ENCODE results near the gene NEK3. TPM values are rescaled to one million over a fixed set of nuclear protein-coding genes. Genes with fewer than 3 reads are reported as not detected.

Gene NEK3
- total and polyA plus RNA-seq, 3 experiments from 2014 or later: 1.2 to 2.7 (median 1.5) TPM

DNA sequence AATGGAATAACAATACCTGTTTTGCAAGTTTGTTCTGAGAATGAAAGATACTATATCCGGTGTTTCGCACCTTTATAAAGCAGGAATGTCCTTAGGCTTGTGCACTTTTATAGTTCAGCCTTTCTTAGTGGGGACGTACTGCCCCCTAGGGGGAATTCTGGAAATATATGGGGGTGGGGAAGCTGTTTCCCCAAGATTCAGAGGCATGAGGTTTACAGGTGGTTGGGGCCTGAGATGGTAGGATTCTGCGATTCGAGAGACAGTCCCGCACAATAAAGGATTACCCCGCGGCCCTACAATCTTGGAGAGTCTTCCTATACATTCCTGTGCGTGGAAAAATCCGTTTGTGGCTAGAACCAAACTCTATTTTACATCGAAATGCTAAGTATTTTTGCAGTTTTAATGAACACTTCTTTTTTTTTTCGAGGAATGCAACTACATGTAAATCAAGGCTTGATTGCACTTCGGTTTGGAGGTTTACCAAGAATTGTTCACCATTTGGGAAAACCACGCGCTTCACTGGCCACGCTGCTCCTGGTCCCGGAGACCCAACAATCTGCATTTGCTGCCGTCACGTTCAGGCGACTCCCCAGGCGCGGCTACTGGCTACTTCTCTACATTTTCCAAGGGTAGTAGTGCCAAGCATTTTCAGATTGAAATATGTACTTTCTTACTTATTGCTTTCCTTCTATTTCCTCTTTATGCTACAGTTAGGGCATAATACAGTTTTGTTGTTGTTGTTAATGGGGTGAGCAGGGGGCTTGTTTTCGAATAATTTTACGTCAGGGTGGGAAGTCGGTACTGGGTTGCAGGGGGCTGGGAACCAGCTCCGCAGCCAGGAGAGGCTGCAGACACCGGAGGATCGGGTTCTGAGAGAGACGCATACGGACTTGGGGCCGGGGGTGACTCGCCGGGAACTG is 31.4 kb downstream of the NEK3 start:
- H3K4me1 Mint-ChIP-seq: peaks cover 11 to 17% (median 13%) of the 10 kb centered on the region in 3 donors
- Histone ChIP-seq H3K4me1 (ENCODE audit: insufficient read depth, low read length) (peaks cover 18% of the 10 kb centered on the region), H3K27ac (ENCODE audit: low read depth, low read length) (no peak overlapping the region), H3K27me3 (ENCODE audit: insufficient read depth, low read length, poor library complexity, severe bottlenecking) (no peaks in the 10 kb centered on the region), H3K36me3 (ENCODE audit: insufficient read depth, low read length) (no peaks in the 10 kb centered on the region), H3K9me3 (ENCODE audit: low read length) (no peaks in the 10 kb centered on the region), H3K4me3 (ENCODE audit: low read length) (peak overlapping the region; percentile 48)
- H3K4me3 Mint-ChIP-seq: peak overlapping the region; percentile 78 to 90 (median 84)
- peak overlapping the region in 5 of 8 donors; percentile 1 to 35 (median 18) for H3K27ac Mint-ChIP-seq
- peaks cover 11 to 21% of the 10 kb centered on the region in 2 donors for H3K27me3 Mint-ChIP-seq
- CTCF ChIA-PET: interaction anchor here (0.7 to 3.1 kb wide), 17 partner anchors 7 to 332 kb away, joined by 3 to 21 read pairs (median 4); partner anchors contain the start of genes NEK3 and TMEM272
- peaks cover 0 to 5% (median 5%) of the 10 kb centered on the region in 3 donors for H3K36me3 Mint-ChIP-seq
- DNase-seq: peak; percentile 10 to 62 (median 37)
- POLR2A ChIA-PET: no interaction called here
- no peaks in the 10 kb centered on the region for H3K9me3 Mint-ChIP-seq

DNA sequence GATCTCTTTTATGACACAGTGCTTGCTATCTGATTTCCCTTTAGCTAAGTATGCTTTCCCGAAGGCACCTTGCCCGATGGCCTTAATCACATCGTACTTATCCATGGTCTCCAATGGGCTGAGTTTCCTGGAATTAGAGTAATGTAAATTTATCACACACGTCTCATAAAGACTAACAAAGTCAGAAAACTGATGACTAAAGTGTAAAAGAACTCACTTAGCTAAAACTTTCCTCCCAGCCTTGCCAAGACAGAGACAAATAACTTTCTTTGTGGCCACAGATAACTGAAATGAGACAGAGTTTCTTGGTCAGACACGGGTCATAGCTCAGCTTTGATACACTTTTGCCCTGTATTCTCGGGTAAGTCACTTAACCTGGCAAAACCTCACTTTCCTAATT is 32.0 kb downstream of the NEK3 start:
- no peak for DNase-seq
- peaks cover 11 to 21% of the 10 kb centered on the region in 2 donors for H3K27me3 Mint-ChIP-seq
- POLR2A ChIA-PET: no interaction called here
- H3K4me3 ChIP-seq (ENCODE audit: low read length): no peak overlapping the region
- H3K9me3 ChIP-seq (ENCODE audit: low read length): no peaks in the 10 kb centered on the region
- peak overlapping the region in 2 of 7 donors; percentile 27 to 90 for H3K4me3 Mint-ChIP-seq
- H3K4me1 Mint-ChIP-seq: peaks cover 11 to 17% (median 13%) of the 10 kb centered on the region in 3 donors
- H3K27ac Mint-ChIP-seq: peak overlapping the region in 1 of 8 donors; percentile 35
- no peaks in the 10 kb centered on the region for H3K36me3 ChIP-seq (ENCODE audit: insufficient read depth, low read length)
- no peak overlapping the region for H3K27ac ChIP-seq (ENCODE audit: low read depth, low read length)
- no peaks in the 10 kb centered on the region for H3K9me3 Mint-ChIP-seq
- H3K4me1 ChIP-seq (ENCODE audit: insufficient read depth, low read length): peaks cover 18% of the 10 kb centered on the region
- H3K27me3 ChIP-seq (ENCODE audit: insufficient read depth, low read length, poor library complexity, severe bottlenecking): no peaks in the 10 kb centered on the region
- CTCF ChIA-PET: interaction anchor here (0.7 to 3.1 kb wide), 15 partner anchors 8 to 331 kb away, joined by 3 to 21 read pairs (median 4); partner anchors contain the start of genes NEK3 and TMEM272
- peaks cover 0 to 2% (median 1%) of the 10 kb centered on the region in 3 donors for H3K36me3 Mint-ChIP-seq

DNA sequence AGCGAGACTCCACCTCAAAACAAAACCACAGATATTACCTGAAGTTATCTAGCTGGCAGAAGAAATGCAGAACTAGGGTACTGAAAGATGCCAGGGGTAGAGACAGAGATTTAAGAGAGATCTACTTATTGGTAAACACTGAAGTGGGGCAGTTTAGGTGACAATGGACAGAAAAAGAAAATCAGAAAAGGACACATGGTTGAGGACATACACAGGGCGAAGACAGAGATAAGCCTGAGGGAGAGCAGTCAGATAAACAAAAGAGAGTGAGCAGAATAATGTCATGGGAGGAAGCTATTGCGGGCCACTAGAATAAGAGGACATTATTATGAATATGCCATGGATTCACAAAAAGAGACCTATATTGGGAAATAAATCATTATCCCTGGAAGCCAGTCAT is 33.9 kb downstream of the NEK3 start:
- H3K27ac Mint-ChIP-seq: no peak overlapping the region
- DNase-seq: no peak
- no peak overlapping the region for H3K4me3 Mint-ChIP-seq
- POLR2A ChIA-PET: no interaction called here
- H3K27me3 Mint-ChIP-seq: peaks cover 11 to 25% of the 10 kb centered on the region in 2 donors
- Histone ChIP-seq H3K36me3 (ENCODE audit: insufficient read depth, low read length) (no peaks in the 10 kb centered on the region), H3K9me3 (ENCODE audit: low read length) (no peaks in the 10 kb centered on the region), H3K27me3 (ENCODE audit: insufficient read depth, low read length, poor library complexity, severe bottlenecking) (no peaks in the 10 kb centered on the region), H3K27ac (ENCODE audit: low read depth, low read length) (no peak overlapping the region), H3K4me3 (ENCODE audit: low read length) (no peak overlapping the region), H3K4me1 (ENCODE audit: insufficient read depth, low read length) (peaks cover 18% of the 10 kb centered on the region)
- H3K36me3 Mint-ChIP-seq: no peaks in the 10 kb centered on the region
- CTCF ChIA-PET: interaction anchor here (0.8 kb wide), 1 partner anchor 1000 kb away, joined by 3 read pairs; no protein-coding TSS in a partner anchor
- peaks cover 11 to 17% (median 13%) of the 10 kb centered on the region in 3 donors for H3K4me1 Mint-ChIP-seq
- H3K9me3 Mint-ChIP-seq: no peaks in the 10 kb centered on the region

DNA sequence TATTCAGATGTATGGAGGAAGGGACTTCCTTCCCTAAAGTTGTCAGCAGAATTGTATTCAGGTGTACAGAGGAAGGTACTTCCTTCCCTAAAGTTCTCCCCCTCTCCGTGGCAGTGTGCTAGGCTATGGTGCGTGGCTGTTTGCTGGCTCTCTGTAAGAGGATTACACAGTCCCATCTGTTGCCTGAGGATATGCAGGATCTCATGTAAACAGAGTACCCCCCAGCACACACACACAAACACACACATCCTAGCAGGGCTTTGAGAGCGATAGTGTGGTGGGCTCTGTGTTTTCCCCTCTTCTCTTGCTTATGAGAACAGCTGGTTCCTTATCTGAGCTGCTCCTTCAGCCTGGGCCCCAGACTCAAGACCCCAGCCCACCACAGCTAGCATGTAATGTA is 40.8 kb downstream of the NEK3 start:
- H3K27me3 ChIP-seq (ENCODE audit: insufficient read depth, low read length, poor library complexity, severe bottlenecking): no peaks in the 10 kb centered on the region
- H3K9me3 Mint-ChIP-seq: no peaks in the 10 kb centered on the region
- POLR2A ChIA-PET: no interaction called here
- H3K4me1 Mint-ChIP-seq: no peaks in the 10 kb centered on the region
- H3K27ac ChIP-seq (ENCODE audit: low read depth, low read length): no peak overlapping the region
- no peaks in the 10 kb centered on the region for H3K36me3 ChIP-seq (ENCODE audit: insufficient read depth, low read length)
- H3K9me3 ChIP-seq (ENCODE audit: low read length): no peaks in the 10 kb centered on the region
- H3K4me3 Mint-ChIP-seq: peak overlapping the region in 1 of 7 donors; percentile 33
- no peak for DNase-seq
- peaks cover 2 to 33% of the 10 kb centered on the region in 2 donors for H3K27me3 Mint-ChIP-seq
- no peaks in the 10 kb centered on the region for H3K4me1 ChIP-seq (ENCODE audit: insufficient read depth, low read length)
- H3K4me3 ChIP-seq (ENCODE audit: low read length): no peak overlapping the region
- CTCF ChIA-PET: no interaction called here
- peaks cover 0 to 4% (median 0%) of the 10 kb centered on the region in 3 donors for H3K36me3 Mint-ChIP-seq
- no peak overlapping the region for H3K27ac Mint-ChIP-seq

DNA sequence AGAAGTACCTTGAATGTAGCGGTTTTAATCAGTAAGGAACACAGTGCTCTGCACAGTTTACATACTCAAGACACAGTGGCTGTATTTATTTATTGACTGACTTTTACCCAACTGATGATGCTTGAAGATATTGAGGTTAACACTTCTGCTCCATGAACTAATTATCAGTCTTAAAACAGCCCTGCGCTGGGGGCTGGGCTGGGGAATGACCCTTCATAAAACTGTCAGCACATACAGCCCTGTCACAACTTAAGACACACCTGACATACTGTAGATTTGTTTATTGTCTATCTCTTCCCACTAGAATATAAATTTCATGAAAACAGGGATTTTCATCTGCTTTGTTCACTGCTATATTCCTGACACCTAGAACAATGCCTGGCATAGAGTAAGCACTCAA is 41.3 kb downstream of the NEK3 start:
- H3K9me3 ChIP-seq (ENCODE audit: low read length): no peaks in the 10 kb centered on the region
- Mint-ChIP-seq H3K27me3 (peaks cover 2 to 35% of the 10 kb centered on the region in 2 donors), H3K9me3 (no peaks in the 10 kb centered on the region), H3K4me1 (no peaks in the 10 kb centered on the region), H3K36me3 (peaks cover 0 to 4% (median 0%) of the 10 kb centered on the region in 3 donors), H3K4me3 (no peak overlapping the region), H3K27ac (no peak overlapping the region)
- no peak for DNase-seq
- no peaks in the 10 kb centered on the region for H3K4me1 ChIP-seq (ENCODE audit: insufficient read depth, low read length)
- no peaks in the 10 kb centered on the region for H3K27me3 ChIP-seq (ENCODE audit: insufficient read depth, low read length, poor library complexity, severe bottlenecking)
- ChIA-PET CTCF (interaction anchor here (1.0 to 1.2 kb wide), 2 partner anchors 9 to 10 kb away, joined by 4 read pairs; partner anchors contain the start of gene NEK5), POLR2A (no interaction called here)
- H3K27ac ChIP-seq (ENCODE audit: low read depth, low read length): no peak overlapping the region
- no peaks in the 10 kb centered on the region for H3K36me3 ChIP-seq (ENCODE audit: insufficient read depth, low read length)
- no peak overlapping the region for H3K4me3 ChIP-seq (ENCODE audit: low read length)

DNA sequence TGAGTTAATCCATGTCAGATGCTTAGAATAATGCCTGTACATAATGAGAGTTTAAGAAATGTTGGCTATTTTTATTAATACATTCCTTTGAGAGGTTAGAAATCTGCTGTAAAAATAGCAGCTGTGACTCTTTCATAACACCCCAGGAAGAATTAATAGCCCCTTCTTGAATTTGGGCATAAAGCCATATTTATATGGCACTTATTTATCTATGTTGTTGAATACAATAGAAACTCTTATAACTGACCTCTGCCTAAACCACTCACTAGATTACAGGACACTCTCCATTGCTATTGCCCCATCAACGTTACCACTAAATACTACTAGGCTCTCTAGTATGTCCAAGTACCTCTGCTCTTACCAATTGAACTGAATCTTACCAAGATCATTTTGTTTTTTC is 46.8 kb downstream of the NEK3 start:
- Histone ChIP-seq H3K27ac (ENCODE audit: low read depth, low read length) (no peak overlapping the region), H3K4me1 (ENCODE audit: insufficient read depth, low read length) (no peaks in the 10 kb centered on the region), H3K27me3 (ENCODE audit: insufficient read depth, low read length, poor library complexity, severe bottlenecking) (no peaks in the 10 kb centered on the region), H3K9me3 (ENCODE audit: low read length) (no peaks in the 10 kb centered on the region), H3K36me3 (ENCODE audit: insufficient read depth, low read length) (no peaks in the 10 kb centered on the region), H3K4me3 (ENCODE audit: low read length) (no peak overlapping the region)
- Mint-ChIP-seq H3K4me3 (no peak overlapping the region), H3K27me3 (peaks cover 11 to 31% of the 10 kb centered on the region in 2 donors), H3K9me3 (no peaks in the 10 kb centered on the region), H3K27ac (no peak overlapping the region), H3K4me1 (no peaks in the 10 kb centered on the region), H3K36me3 (peaks cover 0 to 4% (median 0%) of the 10 kb centered on the region in 3 donors)
- DNase-seq: no peak
- ChIA-PET CTCF (no interaction called here), POLR2A (no interaction called here)

DNA sequence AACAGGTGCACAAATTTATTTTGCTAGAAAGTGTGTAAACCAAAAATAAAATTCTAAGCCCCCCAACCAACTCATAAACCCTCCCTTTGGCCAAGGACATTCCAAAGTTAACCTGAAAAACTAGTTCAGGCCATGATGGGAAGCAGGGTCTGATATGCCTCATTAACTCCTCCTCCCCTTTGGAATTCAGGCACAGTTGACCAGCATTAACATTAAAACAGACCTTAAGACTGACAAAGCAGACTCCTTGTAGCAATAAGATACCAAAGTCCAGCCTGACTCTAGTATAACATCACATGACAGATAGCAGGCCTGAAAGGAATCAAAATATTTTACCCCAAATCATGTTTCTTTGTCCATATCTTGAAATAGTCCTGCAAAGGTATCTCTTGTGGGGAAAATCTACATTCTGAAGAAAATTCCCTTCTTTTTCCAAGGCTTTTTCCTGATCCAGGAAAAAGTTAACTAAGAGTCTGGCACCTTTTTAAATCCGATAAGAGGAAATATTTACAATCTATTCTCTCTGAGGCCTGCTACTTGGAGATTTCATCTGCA is 50.2 kb downstream of the NEK3 start:
- Mint-ChIP-seq H3K4me1 (no peaks in the 10 kb centered on the region), H3K4me3 (no peak overlapping the region), H3K27ac (peak overlapping the region in 1 of 8 donors; percentile 11), H3K27me3 (peaks cover 11 to 25% of the 10 kb centered on the region in 2 donors), H3K36me3 (no peaks in the 10 kb centered on the region), H3K9me3 (no peaks in the 10 kb centered on the region)
- CTCF ChIA-PET: no interaction called here
- Histone ChIP-seq H3K27me3 (ENCODE audit: insufficient read depth, low read length, poor library complexity, severe bottlenecking) (no peaks in the 10 kb centered on the region), H3K9me3 (ENCODE audit: low read length) (no peaks in the 10 kb centered on the region), H3K4me1 (ENCODE audit: insufficient read depth, low read length) (no peaks in the 10 kb centered on the region), H3K4me3 (ENCODE audit: low read length) (no peak overlapping the region), H3K27ac (ENCODE audit: low read depth, low read length) (no peak overlapping the region), H3K36me3 (ENCODE audit: insufficient read depth, low read length) (no peaks in the 10 kb centered on the region)
- no peak for DNase-seq
- POLR2A ChIA-PET: no interaction called here

DNA sequence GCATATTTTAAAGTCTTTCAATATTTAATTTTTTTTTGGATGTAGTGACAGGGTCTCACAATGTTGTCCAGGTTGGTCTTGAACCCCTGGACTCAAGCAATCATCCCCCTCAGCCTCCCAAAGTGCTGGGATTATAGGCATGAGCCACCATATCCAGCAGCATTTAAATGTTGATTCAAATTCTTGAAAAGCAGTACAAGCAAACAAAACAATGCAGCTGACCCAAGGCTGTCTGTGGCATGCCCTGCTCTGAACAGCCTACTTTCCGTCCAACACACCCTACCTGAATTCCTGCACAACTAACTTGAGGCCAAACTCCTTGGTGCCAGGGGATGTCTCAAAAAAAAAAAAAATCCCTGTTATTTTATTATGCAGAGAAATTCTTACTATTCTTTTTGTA is 53.6 kb downstream of the NEK3 start:
- H3K27ac ChIP-seq (ENCODE audit: low read depth, low read length): no peak overlapping the region
- H3K27me3 ChIP-seq (ENCODE audit: insufficient read depth, low read length, poor library complexity, severe bottlenecking): no peaks in the 10 kb centered on the region
- no peak for DNase-seq
- H3K36me3 ChIP-seq (ENCODE audit: insufficient read depth, low read length): no peaks in the 10 kb centered on the region
- Mint-ChIP-seq H3K4me1 (no peaks in the 10 kb centered on the region), H3K27ac (no peak overlapping the region), H3K27me3 (peaks cover 3 to 20% of the 10 kb centered on the region in 2 donors), H3K9me3 (no peaks in the 10 kb centered on the region), H3K36me3 (no peaks in the 10 kb centered on the region), H3K4me3 (no peak overlapping the region)
- no peak overlapping the region for H3K4me3 ChIP-seq (ENCODE audit: low read length)
- H3K9me3 ChIP-seq (ENCODE audit: low read length): no peaks in the 10 kb centered on the region
- CTCF ChIA-PET: no interaction called here
- POLR2A ChIA-PET: no interaction called here
- no peaks in the 10 kb centered on the region for H3K4me1 ChIP-seq (ENCODE audit: insufficient read depth, low read length)

All from CD8-positive, alpha-beta memory T cell (primary cell).